Prostate gland (tissue), 2 donors: ENCODE results near the gene ZSCAN30. TPM values are rescaled to one million over a fixed set of nuclear protein-coding genes. Genes with fewer than 3 reads are reported as not detected.

Source experiments
- DNase-seq: peaks from one replicate; pipeline ENCODE4 v3.0.0-alpha.2; 2019; ENCODE audit warnings: low spot score
- H3K27ac ChIP-seq, 2 donors: fragments of 200-600 bp; sonication (generic); 2 replicates each; pipeline ENCODE4 v1.5.1; 2017 to 2019
- H3K27me3 ChIP-seq: fragments of 200-600 bp; sonication (generic); replicated peaks from 2 replicates; pipeline ENCODE4 v1.5.1; 2019; ENCODE audit not compliant: insufficient read depth
- H3K36me3 ChIP-seq, 2 donors: fragments of 200-600 bp; sonication (generic); 1 replicate in 1 of 2; 2 replicates in 1 of 2; pipeline versions ENCODE4 v1.5.1 to v1.8.1; 2017 to 2019
- H3K4me1 ChIP-seq: fragments of 200-600 bp; sonication (generic); replicated peaks from 2 replicates; pipeline ENCODE4 v1.5.1; 2019
- H3K4me3 ChIP-seq, 2 donors: fragments of 200-600 bp; sonication (generic); 2 replicates each; pipeline ENCODE4 v1.5.1; 2017 to 2019
- H3K9me3 ChIP-seq: fragments of 200-600 bp; sonication (generic); 2 replicates; pipeline ENCODE4 v1.5.1; 2017
- POLR2A ChIP-seq: fragments of 450-650 bp; IDR thresholded peaks from one replicate; pipeline ENCODE4 v1.6.1; 2016; ENCODE audit warnings: antibody characterized with exemption, mild to moderate bottlenecking
- POLR2AphosphoS5 ChIP-seq: sonication (generic); formaldehyde crosslinking; IDR thresholded peaks from one replicate; pipeline ENCODE4 v1.6.1; 2017; ENCODE audit warnings: antibody characterized with exemption
- WGBS: methylation state at CpG from one replicate; pipeline ENCODE4 v1.1.5; 2018; 5-methylcytosine and 5-hydroxymethylcytosine counted together
- intact Hi-C: fragments of 100-400 bp; cut with DNase I; formaldehyde crosslinking; loops from one replicate; pipeline ENCODE4 v1.14.2; 2022
- total RNA-seq, 2 donors: library from RNA; depleted of rRNA; stranded (reverse); fragments of >200 nt; gene quantifications; one replicate each; pipeline ENCODE4 v1.1.0, GENCODE V29; 2016
- TF ChIP-seq, protein P1 (sequence below), 4 experiments: fragments of 200-600 bp in 2 of 4; fragments of 450-650 bp in 2 of 4; sonication (generic) in 2 of 4; IDR thresholded peaks; 1 replicate in 3 of 4; 2 replicates in 1 of 4; pipeline ENCODE4 v1.5.1; 2016 to 2019; ENCODE audit warnings: antibody characterized with exemption in 4 of 4, mild to moderate bottlenecking in 2 of 4, moderate library complexity in 2 of 4

The ZSCAN30 gene
- total RNA-seq, 2 donors from 2014 or later, result 18.3 to 21.3 TPM

DNA sequence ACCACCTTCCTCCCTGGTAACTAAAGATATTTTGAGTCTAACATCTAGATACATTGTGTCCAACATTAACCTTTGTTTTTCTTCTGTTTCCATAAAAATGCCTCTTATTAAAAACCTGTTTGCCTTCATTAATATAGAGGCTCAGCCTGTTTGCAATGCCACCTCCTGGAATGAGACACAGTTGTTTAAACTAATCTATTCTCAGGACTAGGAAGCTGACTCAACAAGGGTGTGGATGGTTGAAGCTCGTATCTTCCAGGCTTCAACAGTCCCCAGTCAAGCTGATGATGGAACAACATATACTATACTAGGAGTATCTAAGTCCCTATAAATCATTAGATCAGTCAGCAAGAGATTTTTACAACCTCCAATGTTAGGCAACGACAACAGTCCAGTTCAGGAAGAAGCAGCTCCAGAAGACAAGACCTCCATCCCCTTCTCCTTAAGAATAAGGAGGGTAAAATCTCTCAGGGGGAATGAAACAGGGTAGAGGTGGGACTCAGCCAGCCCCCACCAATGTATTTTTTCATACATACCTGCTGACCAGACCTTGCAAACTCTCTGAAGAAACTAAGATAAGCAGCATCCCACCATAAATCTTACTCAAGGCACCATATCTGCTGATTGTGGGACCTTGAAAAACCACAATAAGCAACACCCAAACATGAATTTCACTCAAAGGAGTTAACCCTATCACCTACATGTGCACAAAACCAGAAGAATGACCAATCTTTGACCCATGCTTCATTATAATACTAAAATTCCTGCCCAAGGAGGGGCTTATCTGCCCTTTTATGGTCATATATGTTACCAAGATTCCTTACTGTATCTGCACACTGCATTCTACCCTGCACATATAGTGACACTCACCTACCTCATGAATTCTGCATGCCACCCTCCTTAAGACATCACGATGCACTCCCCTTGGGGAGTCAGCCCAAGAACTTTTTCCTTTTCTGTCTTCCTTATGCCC is 32.7 kb upstream of the ZSCAN30 start:
- no peak for DNase-seq
- Histone ChIP-seq H3K36me3 (no peaks in the 10 kb centered on the region), H3K9me3 (no peaks in the 10 kb centered on the region), H3K4me1 (no peaks in the 10 kb centered on the region), H3K27me3 (no peaks in the 10 kb centered on the region), H3K4me3 (no peak overlapping the region), H3K27ac (no peak overlapping the region)
- 63% methylated on average over 3 of the region's 3 CpGs for WGBS
- TF ChIP-seq POLR2AphosphoS5 (no peak), POLR2A (no peak)
- TF ChIP-seq, protein P1, sequence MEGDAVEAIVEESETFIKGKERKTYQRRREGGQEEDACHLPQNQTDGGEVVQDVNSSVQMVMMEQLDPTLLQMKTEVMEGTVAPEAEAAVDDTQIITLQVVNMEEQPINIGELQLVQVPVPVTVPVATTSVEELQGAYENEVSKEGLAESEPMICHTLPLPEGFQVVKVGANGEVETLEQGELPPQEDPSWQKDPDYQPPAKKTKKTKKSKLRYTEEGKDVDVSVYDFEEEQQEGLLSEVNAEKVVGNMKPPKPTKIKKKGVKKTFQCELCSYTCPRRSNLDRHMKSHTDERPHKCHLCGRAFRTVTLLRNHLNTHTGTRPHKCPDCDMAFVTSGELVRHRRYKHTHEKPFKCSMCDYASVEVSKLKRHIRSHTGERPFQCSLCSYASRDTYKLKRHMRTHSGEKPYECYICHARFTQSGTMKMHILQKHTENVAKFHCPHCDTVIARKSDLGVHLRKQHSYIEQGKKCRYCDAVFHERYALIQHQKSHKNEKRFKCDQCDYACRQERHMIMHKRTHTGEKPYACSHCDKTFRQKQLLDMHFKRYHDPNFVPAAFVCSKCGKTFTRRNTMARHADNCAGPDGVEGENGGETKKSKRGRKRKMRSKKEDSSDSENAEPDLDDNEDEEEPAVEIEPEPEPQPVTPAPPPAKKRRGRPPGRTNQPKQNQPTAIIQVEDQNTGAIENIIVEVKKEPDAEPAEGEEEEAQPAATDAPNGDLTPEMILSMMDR (IDR thresholded peaks at IDR 0.05), result no peak
- intact Hi-C loops, result no loop called here

DNA sequence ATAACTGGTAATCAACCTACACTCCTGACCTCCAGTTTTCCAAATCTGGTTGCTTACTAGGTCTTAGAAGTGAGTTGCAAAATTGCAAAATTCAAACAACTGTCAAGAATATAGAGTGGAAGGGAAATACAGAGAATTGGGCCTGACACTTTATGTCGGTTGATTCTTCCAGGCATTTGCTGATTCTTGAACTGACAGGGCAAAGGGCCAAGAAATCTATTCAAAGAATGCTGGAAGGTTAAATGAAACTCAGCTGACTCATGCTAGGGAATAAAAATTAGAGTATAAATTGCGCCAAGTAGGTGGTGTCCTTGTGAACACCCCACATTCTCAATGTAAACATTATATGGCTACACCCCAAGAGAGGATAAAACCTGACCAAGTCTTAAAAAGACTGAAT is 21.5 kb upstream of the ZSCAN30 start:
- TF ChIP-seq POLR2A (no peak), POLR2AphosphoS5 (no peak)
- TF ChIP-seq, protein P1 (IDR thresholded peaks at IDR 0.05), result no peak
- no peak overlapping the region for H3K27ac ChIP-seq
- no peaks in the 10 kb centered on the region for H3K9me3 ChIP-seq

DNA sequence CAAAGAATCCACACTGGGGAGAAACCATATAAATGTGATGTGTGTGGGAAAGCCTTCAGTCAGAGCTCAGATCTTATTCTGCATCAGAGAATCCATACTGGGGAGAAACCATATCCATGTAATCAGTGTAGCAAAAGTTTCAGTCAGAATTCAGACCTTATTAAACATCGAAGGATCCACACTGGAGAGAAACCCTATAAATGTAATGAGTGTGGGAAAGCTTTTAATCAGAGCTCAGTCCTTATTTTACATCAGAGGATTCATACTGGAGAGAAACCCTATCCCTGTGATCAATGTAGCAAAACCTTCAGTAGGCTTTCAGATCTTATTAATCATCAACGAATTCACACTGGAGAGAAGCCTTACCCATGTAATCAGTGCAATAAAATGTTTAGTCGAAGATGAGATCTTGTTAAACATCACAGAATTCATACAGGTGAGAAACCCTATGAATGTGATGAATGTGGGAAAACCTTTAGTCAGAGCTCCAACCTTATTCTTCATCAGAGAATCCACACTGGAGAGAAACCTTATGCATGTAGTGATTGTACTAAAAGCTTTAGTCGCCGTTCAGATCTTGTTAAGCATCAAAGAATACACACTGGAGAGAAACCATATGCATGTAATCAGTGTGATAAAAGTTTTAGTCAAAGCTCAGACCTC is 16.7 kb upstream of the ZSCAN30 start:
- Histone ChIP-seq H3K36me3 (no peaks in the 10 kb centered on the region), H3K9me3 (no peaks in the 10 kb centered on the region), H3K4me1 (no peaks in the 10 kb centered on the region), H3K27me3 (no peaks in the 10 kb centered on the region), H3K4me3 (no peak overlapping the region), H3K27ac (no peak overlapping the region)
- TF ChIP-seq POLR2A, result no peak
- TF ChIP-seq, protein P1 (IDR thresholded peaks at IDR 0.05), result no peak
- no peak for TF ChIP-seq POLR2AphosphoS5
- intact Hi-C loops, result no loop called here
- DNase-seq, result no peak
- WGBS, result 97% methylated on average over 5 of the region's 5 CpGs

More for the DNA sequence above, 21.5 kb upstream of the ZSCAN30 start:
- H3K36me3 ChIP-seq, result no peaks in the 10 kb centered on the region
- no peaks in the 10 kb centered on the region for H3K27me3 ChIP-seq
- WGBS, result 46% methylated on average over 2 of the region's 2 CpGs
- intact Hi-C loops, result no loop called here
- H3K4me3 ChIP-seq, result no peak overlapping the region
- DNase-seq, result no peak
- H3K4me1 ChIP-seq, result no peaks in the 10 kb centered on the region

DNA sequence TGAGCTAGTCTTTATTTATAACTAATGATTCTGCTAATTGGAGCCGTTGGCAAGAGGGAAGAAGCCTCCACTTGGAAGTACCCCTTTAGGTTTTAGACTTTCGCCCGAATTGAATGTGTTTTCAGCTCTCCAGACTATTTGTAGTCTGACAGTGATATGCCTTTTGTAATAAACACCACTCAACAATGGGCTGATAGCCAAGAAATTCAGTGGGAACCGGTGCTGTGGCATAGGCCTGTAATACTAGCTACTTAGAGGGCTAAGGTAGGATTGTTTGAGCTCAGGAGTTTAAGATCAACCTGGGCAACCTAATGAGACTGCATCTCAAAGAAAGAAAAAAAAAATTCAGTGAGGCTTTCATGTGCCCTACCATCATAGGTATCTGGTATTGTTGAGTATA is 13.6 kb upstream of the ZSCAN30 start:
- H3K9me3 ChIP-seq, result no peaks in the 10 kb centered on the region

More for the DNA sequence above, 13.6 kb upstream of the ZSCAN30 start:
- intact Hi-C loops, result no loop called here
- 96% methylated on average over 4 of the region's 4 CpGs for WGBS
- no peaks in the 10 kb centered on the region for H3K4me1 ChIP-seq
- no peaks in the 10 kb centered on the region for H3K27me3 ChIP-seq
- TF ChIP-seq, protein P1 (IDR thresholded peaks at IDR 0.05), result no peak
- TF ChIP-seq POLR2A (no peak), POLR2AphosphoS5 (no peak)
- H3K36me3 ChIP-seq, result no peaks in the 10 kb centered on the region
- DNase-seq, result no peak
- no peak overlapping the region for H3K4me3 ChIP-seq
- no peak overlapping the region for H3K27ac ChIP-seq
